Spleen (tissue), 7 donors: Measurements from ENCODE around the gene FAM228A.

ENCODE experiments used
- POLR2A ChIP-seq, 3 donors: fragments of 450-650 bp; IDR thresholded peaks; one replicate each; pipeline ENCODE4 v1.5.1; 2017; ENCODE audit warnings: antibody characterized with exemption in 3 of 3, mild to moderate bottlenecking in 1 of 3
- POLR2AphosphoS5 ChIP-seq, 3 donors: sonication (generic); formaldehyde crosslinking; IDR thresholded peaks; one replicate each; pipeline ENCODE4 v1.5.1; 2017; ENCODE audit warnings: antibody characterized with exemption in 3 of 3
- TF ChIP-seq, protein P1 (sequence below), 11 experiments: fragments of 200-600 bp in 7 of 11; fragments of 450-650 bp in 4 of 11; sonication (generic) in 4 of 11; IDR thresholded peaks in 8 of 11; conservative IDR thresholded peaks in 3 of 11; 1 replicate in 7 of 11; 2 replicates in 4 of 11; pipeline versions ENCODE4 v1.4.0 to v1.8.0; 2016 to 2021; ENCODE audit warnings: antibody characterized with exemption in 11 of 11, inconsistent platforms in 4 of 11, mild to moderate bottlenecking in 1 of 11
- donor health status: DM: no; HTN: no; CAD: no; lungs with moderate emphysema.
- donor health status: DM: no; HTN: no; CAD: no.
- donor health status: DM: no; HTN: no; CAD: no.

DNA sequence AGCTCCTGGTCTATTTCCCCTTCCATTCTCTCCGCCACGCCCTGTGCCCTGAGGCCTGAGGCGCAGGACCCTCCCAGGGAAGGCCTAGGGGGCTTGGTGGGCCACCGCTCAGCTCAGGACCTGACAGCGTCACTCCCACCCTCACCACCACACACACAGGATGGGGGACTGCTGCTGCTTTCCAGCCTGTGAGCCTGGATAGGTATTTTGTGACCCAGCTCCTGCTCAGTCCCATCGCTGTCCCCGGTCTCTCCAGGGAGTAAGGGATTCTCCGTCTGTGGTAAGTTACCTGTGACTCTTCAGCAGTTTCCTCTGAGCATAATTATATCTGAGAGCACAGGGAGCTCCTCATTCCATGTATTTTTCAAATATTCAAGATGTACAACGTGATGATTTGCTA lies 16.3 kb downstream of the FAM228A start:
- TF ChIP-seq POLR2AphosphoS5 (IDR thresholded peaks at IDR 0.05) (no peak), POLR2A (IDR thresholded peaks at IDR 0.05) (no peak)
- TF ChIP-seq, protein P1, sequence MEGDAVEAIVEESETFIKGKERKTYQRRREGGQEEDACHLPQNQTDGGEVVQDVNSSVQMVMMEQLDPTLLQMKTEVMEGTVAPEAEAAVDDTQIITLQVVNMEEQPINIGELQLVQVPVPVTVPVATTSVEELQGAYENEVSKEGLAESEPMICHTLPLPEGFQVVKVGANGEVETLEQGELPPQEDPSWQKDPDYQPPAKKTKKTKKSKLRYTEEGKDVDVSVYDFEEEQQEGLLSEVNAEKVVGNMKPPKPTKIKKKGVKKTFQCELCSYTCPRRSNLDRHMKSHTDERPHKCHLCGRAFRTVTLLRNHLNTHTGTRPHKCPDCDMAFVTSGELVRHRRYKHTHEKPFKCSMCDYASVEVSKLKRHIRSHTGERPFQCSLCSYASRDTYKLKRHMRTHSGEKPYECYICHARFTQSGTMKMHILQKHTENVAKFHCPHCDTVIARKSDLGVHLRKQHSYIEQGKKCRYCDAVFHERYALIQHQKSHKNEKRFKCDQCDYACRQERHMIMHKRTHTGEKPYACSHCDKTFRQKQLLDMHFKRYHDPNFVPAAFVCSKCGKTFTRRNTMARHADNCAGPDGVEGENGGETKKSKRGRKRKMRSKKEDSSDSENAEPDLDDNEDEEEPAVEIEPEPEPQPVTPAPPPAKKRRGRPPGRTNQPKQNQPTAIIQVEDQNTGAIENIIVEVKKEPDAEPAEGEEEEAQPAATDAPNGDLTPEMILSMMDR (IDR thresholded peaks at IDR 0.05 in 8 of 11, conservative IDR thresholded peaks at IDR 0.05 in 3 of 11), result no peak
